Measurements from ENCODE around the gene NFAM1.

DNA sequence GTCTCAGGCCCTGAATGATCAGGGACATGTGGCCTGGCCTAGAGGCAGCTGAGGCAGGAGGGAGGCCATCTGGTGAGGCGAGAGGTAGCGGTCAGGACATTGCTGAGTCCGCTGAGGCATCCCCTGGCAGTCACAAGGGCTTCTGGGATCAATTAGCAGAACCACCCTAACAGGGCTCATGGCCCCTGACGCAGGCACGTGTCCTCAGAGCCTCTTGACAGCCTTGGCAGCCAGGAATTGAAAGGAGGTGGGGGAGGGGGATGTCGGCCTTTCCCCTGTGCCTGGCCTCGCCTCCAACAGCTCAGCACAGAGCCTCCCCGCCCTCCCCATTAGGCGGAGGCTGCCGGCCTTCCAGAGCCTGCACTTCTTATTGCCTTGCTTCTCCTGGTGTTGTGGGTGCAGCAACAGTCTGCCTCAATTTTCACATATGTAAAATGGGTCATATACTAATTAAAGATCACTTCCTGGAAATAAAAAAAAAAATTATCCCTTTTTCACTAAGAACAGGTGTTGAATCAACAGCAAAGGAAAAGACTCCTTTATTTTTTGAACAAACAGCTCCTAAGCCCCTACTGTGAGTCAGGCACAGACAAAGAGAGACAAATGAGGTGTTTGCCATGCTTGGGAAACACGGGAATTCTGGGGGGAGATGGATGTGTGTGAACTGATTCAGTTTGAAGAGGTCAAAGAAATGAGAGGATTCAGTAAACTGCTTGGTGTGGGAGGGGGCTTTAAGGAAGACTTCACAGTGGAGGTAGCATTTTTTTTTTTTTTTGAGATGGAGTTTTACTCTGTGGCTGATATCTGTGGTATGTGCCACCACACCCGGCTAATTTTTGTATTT lies 55.3 kb downstream of the NFAM1 start:
- TF ChIP-seq CTCF (IDR thresholded peaks at IDR 0.05), result no peak
- no peak for TF ChIP-seq ZFX (IDR thresholded peaks at IDR 0.05; ENCODE audit: borderline replicate concordance)

Measured in 22Rv1 (cell line).